Raji (cell line): ENCODE measurements around the gene PRCD.

ENCODE experiments used
- POLR2A ChIP-seq: IDR thresholded peaks from 2 replicates; pipeline ENCODE4 v1.6.1; 2011; ENCODE audit warnings: low read depth, low read length, control low read depth; ENCODE audit not compliant: insufficient read depth

PRCD gene

DNA sequence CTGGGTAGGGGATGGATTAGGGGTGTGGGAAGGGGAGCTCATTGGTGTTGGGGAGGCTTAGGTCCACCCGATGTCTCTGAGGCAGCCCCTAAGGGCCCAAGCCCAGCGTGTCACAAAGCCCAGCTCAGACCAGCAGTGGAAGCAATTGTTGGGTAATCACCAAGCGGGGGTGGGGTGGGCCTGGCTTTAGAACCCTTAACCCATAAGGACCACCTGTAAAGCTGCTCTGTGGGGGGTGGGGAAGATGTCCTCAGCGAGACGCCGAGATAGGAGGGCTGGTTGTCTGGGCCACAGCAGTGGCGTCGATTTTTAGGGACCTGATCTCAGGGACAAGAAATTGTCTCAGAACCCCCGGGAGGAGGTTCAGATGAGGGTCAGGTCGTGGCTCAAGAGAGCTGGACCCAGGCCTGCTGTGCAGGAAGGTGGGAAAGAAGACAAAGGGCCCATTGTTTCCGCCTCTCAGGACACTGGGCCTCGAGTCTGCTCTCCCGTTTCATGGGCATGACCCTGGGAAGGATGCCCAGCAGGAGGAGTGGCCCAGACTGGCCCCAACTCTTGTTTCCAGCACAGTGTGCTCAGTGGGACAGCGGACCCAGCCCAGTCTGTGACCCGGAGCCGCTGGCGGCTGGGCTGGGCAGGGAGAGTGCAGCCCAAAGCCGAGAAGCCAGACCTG, 29.9 kb downstream of the PRCD start:
- TF ChIP-seq POLR2A, result no peak

DNA sequence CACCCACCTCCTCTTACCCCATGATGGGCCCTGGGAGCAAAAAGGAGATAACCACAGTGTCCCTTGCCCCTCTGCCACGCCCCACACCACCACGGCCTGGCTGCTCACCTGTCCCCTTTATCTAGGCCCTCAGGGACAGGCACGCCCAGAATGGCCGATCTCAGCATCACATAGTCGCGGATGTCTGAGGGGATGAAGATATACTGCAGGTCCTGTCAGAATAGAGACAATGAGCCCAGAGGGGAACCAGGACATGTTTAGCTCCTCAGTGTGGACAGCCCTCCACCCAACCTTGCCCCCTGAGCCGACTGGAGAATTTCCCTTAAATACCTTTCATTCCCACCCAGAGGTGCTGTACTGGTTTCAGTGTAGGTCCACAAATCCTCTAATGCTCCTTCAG, 30.6 kb downstream of the PRCD start:
- TF ChIP-seq POLR2A, result no peak

DNA sequence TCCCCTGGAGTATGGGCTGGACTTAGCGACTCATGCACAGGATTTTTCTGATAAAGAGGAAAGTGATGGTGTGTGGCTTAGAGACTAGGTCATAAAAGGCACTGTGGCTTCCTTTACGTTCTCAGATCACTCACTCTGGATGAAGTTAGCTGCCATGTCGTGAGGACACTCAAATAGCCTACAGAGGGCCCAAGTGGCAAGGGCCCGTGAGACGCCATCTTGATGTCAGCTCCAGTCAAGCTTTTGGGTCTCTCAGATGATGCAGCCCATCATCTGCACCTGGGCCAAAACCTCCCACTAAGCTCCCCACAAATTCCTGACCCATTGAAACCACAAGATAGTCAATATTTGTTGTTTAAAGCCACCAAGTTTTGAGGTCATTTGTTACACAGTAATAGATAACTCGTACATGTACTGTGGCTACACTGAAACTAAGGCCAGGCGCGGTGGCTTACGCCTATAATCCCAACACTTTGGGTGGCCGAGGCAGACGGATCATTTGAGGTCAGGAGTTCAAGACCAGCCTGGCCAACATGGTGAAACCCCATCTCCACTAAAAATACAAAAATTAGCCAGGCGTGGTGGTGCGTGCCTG, 31.1 kb downstream of the PRCD start:
- TF ChIP-seq POLR2A, result no peak

DNA sequence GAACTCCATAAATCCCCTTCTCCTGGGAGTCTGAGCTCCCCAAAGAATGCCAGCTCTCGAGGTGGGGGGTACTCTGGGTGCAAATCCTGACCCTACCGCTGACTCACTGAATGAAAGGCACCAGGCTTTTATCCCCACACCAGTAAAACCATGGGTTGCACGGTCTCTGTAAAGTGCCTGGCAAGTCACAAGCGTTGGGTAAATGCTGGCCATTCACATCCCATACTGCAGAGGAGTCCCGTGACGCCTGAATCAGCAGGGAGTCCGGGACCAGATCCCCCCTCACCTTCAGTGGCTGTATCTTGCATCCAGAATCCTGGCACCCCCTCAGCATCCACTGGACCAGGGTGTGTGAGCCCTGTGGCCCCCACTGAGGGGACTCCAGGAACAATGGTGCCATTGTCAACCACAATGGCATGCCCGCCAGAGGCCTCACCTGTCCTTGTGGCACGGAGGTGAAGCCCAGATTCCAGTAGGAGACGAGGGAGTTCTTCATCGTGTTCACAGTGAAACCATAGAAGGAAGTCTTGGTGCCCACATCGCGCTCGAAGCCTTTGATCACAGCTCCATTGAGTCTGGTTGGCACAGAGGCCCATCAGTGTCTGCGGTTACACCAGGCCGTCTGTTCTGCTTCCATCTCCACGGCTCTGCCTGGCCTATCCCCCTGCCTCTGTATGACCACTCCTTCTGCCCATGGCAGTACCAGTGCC, 32.5 kb downstream of the PRCD start:
- TF ChIP-seq POLR2A, result no peak

DNA sequence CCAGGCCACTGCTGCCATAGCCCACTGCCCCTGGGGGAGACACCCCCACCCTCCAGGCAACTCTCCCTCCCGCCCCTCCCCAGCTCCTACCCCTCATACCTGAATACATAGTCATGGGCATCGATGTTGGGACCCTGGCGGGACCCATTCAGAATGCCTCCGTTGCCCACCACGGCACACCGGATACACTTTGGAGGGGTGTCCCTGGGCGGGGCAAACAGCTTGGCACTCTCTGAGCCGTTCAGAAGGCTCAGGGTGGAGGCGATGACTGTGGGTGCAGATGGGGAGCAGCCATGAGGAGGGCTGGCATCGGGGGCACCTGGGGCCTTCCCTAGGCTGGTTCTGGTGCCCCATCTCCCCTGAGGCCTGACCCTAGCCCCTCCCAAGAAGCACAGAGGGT, 33.3 kb downstream of the PRCD start:
- no peak for TF ChIP-seq POLR2A

DNA sequence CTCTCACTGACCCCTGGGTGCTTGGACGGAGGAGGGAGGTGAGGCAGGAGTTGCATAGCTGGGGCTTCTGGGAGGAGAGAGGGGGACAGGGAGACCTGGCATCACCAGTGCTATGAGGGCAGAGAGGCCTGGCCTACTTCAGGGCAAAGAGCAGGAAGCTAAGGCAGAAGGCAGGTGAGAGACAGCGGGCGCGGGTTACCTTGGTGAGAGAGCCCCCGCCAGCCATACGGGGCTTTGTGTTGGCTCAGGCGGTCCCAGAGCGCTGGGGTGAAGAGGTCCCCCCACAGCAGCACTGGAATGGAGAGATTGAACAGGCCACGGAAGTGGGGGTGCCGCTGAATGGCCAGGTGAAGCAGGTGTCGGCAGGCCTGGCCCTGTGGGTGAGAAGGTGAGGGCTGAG, 34.3 kb downstream of the PRCD start:
- no peak for TF ChIP-seq POLR2A

DNA sequence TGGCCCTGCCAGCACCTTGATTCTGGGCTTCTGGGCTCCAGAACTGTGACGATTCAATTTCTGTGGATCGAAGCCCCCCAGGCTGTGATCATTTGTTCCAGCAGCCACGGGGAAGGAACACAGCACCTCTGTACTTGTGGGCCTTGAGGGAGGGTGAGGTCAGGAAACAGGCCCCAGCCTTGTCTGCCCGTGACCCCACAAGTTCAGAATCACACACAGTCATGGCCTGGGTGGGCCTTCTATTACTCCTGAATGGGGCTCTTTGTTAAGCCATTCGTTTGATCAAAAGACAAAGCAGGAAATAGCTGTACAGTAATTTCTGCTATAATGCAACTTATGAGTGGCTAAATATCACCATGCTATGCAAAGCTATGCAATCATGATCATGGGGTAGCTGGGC, 35.7 kb downstream of the PRCD start:
- no peak for TF ChIP-seq POLR2A

DNA sequence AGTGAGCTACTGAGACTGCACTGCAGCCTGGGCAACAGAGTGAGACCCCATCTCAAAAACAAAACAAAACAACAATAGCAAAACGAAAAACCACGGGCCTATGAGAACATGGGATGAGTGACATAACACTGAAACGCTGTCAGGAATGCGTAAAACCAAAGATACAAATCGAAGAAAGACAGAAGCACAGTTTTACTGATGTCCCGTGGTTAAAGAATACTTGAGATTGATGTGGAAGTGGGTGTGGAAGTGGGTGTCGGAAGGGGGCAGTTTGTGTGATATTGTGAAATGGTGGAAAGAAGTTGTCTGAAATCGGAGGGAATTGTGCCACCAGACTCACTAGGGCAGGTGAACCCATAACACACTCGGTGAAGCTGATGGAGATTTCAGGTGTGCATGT, 36.3 kb downstream of the PRCD start:
- no peak for TF ChIP-seq POLR2A

DNA sequence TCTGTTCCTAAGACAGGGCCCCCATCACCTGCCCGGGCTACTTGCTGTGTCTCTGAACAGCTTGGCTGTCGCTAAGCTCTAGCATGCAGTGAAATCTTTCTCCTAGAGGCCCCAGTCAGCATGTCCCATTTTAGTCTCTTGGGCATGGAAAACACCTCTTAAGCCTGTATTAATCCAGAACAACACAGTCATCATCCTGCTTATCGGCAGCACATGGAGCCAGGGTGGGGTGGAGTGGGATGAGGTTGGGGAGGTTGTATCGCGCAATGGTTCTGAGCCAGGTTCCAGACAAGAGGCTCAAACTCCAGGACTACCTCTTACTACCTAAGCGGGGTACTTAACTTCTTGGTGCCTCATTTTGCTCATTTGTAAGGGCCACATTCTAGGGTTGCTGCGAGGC, 38.0 kb downstream of the PRCD start:
- no peak for TF ChIP-seq POLR2A

DNA sequence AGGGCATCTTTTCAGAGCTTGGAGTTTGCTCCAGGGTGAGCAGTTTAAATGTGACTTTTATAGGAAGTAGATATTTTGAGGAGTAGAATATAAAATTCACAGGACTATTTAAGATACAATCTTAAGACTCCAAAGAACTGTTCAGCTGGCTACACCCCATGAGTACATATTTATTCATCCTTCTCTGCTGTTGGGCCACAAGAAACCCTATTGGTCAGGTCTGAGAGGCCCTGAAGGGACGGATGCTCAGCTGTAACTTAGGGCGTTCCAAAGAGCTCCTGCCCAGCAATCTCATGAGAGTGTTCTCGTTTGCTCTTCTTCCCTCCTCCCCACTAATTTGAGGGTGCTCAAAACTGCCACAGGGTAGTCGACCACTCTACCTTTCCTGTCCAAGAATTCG, 38.5 kb downstream of the PRCD start:
- TF ChIP-seq POLR2A, result no peak

DNA sequence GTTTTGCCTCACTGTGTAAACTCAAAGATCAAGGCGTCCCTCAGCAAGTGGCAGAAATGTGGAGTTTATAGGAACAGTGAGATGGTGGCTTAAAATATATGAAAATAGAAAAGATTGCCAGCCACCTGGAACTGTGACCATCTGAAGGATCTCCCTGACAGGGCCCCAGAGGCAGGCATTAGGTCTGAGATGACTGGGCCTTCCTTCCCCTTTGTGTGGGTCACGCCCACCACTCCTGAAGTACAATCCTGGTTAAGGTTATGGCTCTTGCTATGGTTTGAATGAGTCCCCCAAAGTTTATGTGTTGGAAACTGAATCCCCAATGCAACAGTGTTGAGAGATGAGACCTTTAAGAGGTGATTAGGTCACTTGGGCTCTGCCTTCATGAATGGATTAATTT, 39.4 kb downstream of the PRCD start:
- TF ChIP-seq POLR2A, result no peak

DNA sequence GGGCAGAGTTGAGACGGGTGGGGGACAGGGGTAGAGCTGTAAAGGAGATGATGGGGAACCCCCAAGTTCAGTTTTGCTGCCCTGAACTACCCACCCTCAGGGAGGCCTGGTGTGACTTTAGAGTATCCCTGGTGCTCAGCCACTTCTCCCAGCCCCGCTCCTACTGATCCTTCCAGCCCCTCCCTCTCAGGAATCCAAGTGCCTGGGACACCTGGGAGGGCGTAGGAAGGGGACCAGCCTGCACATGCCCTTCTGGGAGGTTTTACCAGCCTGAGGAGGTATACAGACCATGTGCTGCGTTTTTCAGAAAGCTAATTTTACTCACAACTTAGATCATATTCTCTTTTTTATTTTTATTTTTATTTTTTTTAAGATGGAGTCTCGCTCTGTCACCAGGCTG, 41.7 kb downstream of the PRCD start:
- TF ChIP-seq POLR2A, result no peak

DNA sequence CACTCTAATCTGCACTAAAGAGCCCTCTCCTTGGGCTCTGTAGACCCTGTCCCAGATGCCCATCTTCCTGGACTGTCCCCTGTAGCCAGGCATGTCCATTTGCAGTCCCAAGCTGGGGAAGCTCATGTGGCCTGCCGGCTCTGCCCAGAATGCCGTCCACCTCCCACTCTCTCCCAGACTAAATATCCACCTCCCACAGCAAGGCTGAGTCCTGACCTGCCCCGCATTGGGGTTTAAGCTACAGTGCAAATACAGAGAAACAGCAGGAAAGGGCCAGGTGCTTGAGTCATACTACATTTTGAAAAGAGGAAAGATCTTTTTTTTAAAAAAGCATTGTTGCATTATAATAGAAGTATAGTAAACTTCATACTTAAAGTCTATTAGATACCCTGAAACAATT, 42.8 kb downstream of the PRCD start:
- no peak for TF ChIP-seq POLR2A

DNA sequence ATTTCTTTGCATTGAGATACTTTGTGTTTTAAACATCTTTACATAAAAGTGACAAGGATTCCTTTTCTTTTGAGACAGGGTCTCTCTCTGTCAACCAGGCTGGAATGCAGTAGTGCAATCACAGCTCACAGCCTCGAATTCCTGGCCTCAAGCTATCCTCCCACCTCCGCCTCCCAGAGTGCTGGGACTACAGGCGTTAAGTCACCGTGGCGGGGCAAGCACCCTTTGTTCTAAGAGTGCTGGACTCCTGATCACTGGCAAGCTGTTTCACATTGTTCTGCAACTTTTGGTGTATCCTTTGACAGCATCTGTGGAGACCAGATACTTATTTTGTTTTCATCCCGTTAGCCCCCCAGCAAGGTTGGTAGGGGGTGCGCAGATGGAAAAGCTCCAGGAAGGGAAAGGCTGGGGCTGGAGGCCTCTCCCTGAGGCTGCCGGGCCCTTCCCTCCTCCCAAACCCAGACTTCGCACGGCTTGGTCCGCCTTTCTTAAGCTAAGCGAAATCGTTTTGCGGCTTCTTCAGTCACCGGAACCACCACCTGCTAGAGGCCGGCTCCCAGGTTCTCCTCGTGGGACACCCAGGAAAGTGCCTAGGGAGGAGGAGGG, 44.7 kb downstream of the PRCD start:
- TF ChIP-seq POLR2A, result no peak

DNA sequence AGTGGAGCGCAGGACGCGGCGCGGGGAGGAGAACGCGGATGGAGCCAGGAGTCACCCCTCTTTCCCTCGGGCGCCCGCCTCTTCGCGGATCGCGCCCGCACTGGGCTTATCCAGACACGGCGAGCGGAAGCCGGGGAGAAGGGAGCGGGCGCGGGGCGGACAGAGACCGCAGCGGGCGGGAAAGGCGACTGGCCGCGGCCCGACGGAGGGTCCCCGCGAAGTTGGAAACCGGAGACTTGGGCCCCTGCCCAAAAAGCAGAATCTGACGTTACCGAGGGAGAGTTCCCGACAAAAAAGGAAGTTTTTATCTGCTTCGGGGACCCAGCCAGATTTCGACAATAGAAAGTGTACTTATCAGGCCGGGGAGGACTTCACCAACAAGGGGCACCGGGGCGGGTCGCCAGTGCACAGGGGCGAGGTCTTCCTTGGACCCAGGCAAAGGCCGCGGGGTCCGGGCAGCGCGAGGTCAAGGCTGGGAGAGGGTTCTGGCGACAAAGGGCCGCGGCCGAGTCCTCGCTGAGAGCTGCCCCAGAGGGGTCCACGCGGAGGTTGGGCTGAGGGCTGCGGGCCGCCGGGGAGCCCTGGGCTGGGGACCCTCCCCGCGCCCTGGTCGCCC, 45.3 kb downstream of the PRCD start:
- no peak for TF ChIP-seq POLR2A
